Upper lobe of left lung (tissue), 6 donors: ENCODE data around the gene IFTAP. TPM values are rescaled to one million over a fixed set of nuclear protein-coding genes. Genes with fewer than 3 reads are reported as not detected.
"Not testable (repeated sequence)": the region's sequence is repeated elsewhere in the genome, so short reads cannot be mapped to it uniquely, and the experiment has no call there.

Experiments used
- ATAC-seq, 2 donors: fragments of 200-7000 bp; cut with Tn5 transposase; one replicate each; pipeline ENCODE4 v1.9.1; 2022; ENCODE audit warnings: mild to moderate bottlenecking in 2 of 2, moderate library complexity in 2 of 2; ENCODE audit not compliant: low FRiP score in 2 of 2
- DNase-seq, 2 donors: peaks; one replicate each; pipeline ENCODE4 v3.0.0-alpha.2; 2019 to 2020
- H3K27ac ChIP-seq, 4 donors: fragments of 200-600 bp; sonication (generic); one replicate each; pipeline ENCODE4 v1.5.1; 2016 to 2019
- H3K27me3 ChIP-seq, 4 donors: fragments of 200-600 bp; sonication (generic); one replicate each; pipeline ENCODE4 v1.5.1; 2017 to 2019
- H3K36me3 ChIP-seq, 4 donors: fragments of 200-600 bp; sonication (generic); one replicate each; pipeline ENCODE4 v1.5.1; 2016 to 2019
- H3K4me1 ChIP-seq, 4 donors: fragments of 200-600 bp; sonication (generic); one replicate each; pipeline ENCODE4 v1.5.1; 2018 to 2019
- H3K4me3 ChIP-seq, 4 donors: fragments of 200-600 bp; sonication (generic); one replicate each; pipeline ENCODE4 v1.5.1; 2017 to 2019; ENCODE audit warnings: mild to moderate bottlenecking in 2 of 4, moderate library complexity in 1 of 4
- H3K9me3 ChIP-seq, 4 donors: fragments of 200-600 bp; sonication (generic); one replicate each; pipeline ENCODE4 v1.5.1; 2018 to 2019
- EP300 ChIP-seq, 4 donors: sonication (generic); formaldehyde crosslinking; IDR thresholded peaks; one replicate each; pipeline ENCODE4 v1.5.1; 2017; ENCODE audit warnings: antibody characterized with exemption in 4 of 4, control low read depth in 2 of 4
- POLR2A ChIP-seq, 4 donors: fragments of 450-650 bp; IDR thresholded peaks; one replicate each; pipeline ENCODE4 v1.5.1; 2016 to 2017; ENCODE audit warnings: antibody characterized with exemption in 4 of 4, mild to moderate bottlenecking in 2 of 4
- POLR2AphosphoS5 ChIP-seq, 2 donors: sonication (generic); formaldehyde crosslinking; IDR thresholded peaks; one replicate each; pipeline ENCODE4 v1.5.1; 2017; ENCODE audit warnings: antibody characterized with exemption in 2 of 2
- WGBS, 2 donors: methylation state at CpG; one replicate each; pipeline ENCODE4 v1.1.5; 2017 to 2018; 5-methylcytosine and 5-hydroxymethylcytosine counted together
- total RNA-seq, 6 donors: library from RNA; depleted of rRNA in 4 of 6; stranded (reverse); fragments of >200 nt in 4 of 6; gene quantifications; one replicate each; pipeline versions ENCODE4 v1.1.0 to v1.2.1, GENCODE V29; 2016 to 2021
- TF ChIP-seq, protein P1 (sequence below), 6 experiments: fragments of 450-650 bp in 4 of 6; fragments of 200-600 bp in 2 of 6; sonication (generic) in 2 of 6; IDR thresholded peaks; one replicate each; pipeline ENCODE4 v1.5.1; 2016 to 2019; ENCODE audit warnings: antibody characterized with exemption in 6 of 6
- donor health status: DM: no; HTN: no; CAD: no; lungs with moderate emphysema.
- donor health status: DM: no; HTN: yes; CAD: no; lungs with severe emphysema.

The IFTAP gene
- total RNA-seq, 6 donors from 2014 or later = 8.7 to 38.5 (median 20.0) TPM

DNA sequence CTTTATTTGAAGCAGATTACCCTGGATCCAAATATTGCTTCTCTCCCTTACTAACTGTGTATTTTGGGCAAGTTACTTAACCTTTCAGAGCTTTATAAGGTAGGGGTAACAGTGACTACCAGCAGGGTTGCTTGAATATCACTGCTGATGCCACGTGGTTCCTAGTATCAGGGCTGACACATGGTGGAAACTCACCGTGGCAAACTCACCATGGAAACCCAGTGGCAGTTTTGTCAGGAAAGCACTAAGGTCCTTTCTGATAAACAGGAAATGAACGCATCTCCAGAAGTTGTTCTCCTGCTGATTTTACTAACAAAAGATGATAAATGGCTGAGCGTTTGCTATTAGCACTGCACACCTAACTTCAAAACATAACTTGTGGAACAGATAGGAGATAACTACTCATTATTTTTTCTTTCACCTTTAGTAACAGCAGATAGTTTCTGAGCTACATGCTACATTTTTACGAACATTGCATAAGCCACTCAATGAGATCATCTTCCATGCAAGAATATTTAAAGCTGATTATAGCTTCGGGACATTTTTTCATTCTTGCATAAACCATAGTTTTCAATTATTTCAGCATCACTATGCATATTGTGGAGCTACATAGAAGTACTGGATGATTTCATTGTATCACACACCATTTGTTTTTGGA is 63.4 kb downstream of the IFTAP start:
- H3K27ac ChIP-seq = no peak overlapping the region
- no peaks in the 10 kb centered on the region for H3K9me3 ChIP-seq
- H3K4me1 ChIP-seq = no peaks in the 10 kb centered on the region
- TF ChIP-seq POLR2A (IDR thresholded peaks at IDR 0.05) (no peak), EP300 (IDR thresholded peaks at IDR 0.05) (no peak), POLR2AphosphoS5 (IDR thresholded peaks at IDR 0.05) (no peak)
- TF ChIP-seq, protein P1, sequence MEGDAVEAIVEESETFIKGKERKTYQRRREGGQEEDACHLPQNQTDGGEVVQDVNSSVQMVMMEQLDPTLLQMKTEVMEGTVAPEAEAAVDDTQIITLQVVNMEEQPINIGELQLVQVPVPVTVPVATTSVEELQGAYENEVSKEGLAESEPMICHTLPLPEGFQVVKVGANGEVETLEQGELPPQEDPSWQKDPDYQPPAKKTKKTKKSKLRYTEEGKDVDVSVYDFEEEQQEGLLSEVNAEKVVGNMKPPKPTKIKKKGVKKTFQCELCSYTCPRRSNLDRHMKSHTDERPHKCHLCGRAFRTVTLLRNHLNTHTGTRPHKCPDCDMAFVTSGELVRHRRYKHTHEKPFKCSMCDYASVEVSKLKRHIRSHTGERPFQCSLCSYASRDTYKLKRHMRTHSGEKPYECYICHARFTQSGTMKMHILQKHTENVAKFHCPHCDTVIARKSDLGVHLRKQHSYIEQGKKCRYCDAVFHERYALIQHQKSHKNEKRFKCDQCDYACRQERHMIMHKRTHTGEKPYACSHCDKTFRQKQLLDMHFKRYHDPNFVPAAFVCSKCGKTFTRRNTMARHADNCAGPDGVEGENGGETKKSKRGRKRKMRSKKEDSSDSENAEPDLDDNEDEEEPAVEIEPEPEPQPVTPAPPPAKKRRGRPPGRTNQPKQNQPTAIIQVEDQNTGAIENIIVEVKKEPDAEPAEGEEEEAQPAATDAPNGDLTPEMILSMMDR (IDR thresholded peaks at IDR 0.05) = no peak
- WGBS, 2 donors = 64 to 75% methylated on average over 6 of the region's 6 CpGs
- H3K4me3 ChIP-seq = no peak overlapping the region
- DNase-seq (no peak), ATAC-seq (no peak)
- no peaks in the 10 kb centered on the region for H3K36me3 ChIP-seq
- no peaks in the 10 kb centered on the region for H3K27me3 ChIP-seq

DNA sequence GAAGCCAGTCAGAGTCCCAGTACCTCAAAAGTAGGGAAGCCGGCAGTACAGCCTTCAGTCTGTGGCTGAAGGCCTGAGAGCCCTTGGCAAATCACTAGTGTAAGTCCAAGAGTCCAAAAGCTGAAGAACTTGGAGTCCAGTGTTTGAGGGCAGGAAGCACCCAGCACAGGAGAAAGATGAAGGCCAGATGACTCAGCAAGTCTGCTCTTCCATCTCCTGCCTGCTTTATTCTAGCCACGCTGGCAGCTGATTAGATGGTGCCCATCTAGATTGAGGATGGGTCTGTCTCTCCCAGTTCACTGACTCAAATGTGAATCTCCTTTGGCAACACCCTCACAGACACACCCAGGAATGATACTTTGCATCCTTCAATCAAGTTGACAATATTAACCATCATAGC is 67.1 kb downstream of the IFTAP start:
- 93 to 100% methylated on average over 1 to 2 of the region's 2 CpGs for WGBS, 2 donors
- not testable (repeated sequence) for H3K27ac ChIP-seq, H3K9me3 ChIP-seq, H3K4me1 ChIP-seq, H3K4me3 ChIP-seq, ATAC-seq, H3K36me3 ChIP-seq, DNase-seq, H3K27me3 ChIP-seq

DNA sequence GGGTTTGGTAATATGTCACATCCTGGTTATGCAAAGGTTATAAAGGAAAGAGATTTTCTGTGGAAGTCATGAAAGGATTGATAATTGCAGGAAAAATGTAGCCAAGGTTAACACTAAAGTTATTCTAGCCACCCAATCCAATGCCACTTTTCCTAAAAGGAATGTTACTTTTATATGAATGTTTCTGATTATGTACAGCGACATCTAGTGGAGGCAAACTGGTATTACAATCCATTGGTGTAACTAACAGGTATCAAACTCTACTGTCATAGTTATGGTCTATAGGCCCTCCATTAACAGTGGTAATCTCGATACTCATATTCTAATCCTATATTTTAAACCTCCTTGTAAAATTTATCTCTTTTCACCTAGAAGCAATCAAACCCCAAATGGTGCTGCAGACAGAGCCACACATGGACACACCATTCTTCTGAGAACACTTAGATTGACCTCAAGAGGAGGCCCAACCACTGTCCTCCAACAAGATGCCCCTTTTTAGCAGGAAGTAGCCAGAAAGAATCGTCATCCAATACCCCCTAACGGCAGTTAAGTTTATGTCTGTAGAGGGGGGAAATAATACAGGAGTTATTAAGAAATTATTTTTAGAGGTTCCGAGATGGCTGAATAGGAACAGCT is 78.6 kb downstream of the IFTAP start:
- no peak for TF ChIP-seq EP300 (IDR thresholded peaks at IDR 0.05)
- TF ChIP-seq, protein P1 (IDR thresholded peaks at IDR 0.05) = peak; percentile 62 to 86 (median 76)
- no peaks in the 10 kb centered on the region for H3K36me3 ChIP-seq
- no peaks in the 10 kb centered on the region for H3K27me3 ChIP-seq
- 54 to 60% methylated on average over 5 of the region's 5 CpGs for WGBS, 2 donors
- DNase-seq = no peak
- no peaks in the 10 kb centered on the region for H3K4me1 ChIP-seq
- H3K27ac ChIP-seq = no peak overlapping the region
- H3K9me3 ChIP-seq = no peaks in the 10 kb centered on the region
- no peak for ATAC-seq
- H3K4me3 ChIP-seq = no peak overlapping the region

DNA sequence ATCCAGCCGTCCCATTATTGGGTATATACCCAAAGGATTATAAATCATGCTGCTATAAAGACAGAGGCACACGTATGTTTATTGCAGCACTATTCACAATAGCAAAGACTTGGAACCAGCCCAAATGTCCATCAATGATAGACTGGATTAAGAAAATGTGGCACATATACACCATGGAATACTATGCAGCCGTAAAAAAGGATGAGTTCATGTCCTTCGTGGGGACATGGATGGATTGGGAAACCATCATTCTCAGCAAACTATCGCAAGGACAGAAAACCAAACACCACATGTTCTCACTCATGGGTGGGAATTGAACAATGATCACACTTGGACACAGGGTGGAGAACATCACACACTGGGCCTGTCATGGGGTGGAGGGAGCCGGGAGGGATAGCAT is 85.2 kb downstream of the IFTAP start:
- ATAC-seq, H3K27me3 ChIP-seq, H3K36me3 ChIP-seq, H3K27ac ChIP-seq, H3K9me3 ChIP-seq, H3K4me1 ChIP-seq, DNase-seq, H3K4me3 ChIP-seq: not testable (repeated sequence)
- WGBS, 2 donors = 88 to 94% methylated on average over 6 of the region's 6 CpGs

DNA sequence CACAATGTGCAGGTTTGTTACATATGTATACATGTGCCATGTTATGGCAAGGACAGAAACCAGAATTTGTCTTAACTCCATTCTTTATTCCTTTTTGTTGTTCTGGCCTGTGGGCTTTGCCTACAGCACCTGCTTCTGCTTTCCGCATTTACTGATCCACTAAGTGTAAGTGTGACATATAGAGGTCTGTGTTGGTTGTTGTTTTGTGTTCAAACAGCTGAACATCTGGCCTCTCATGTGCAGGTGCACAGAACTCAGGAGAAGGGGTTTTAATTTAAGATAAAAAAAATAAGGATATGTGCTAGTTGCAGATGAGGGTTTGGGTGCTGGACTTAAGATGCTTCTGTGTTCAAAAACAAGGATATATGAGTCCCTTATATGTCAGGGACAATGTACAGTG is 89.5 kb downstream of the IFTAP start:
- Histone ChIP-seq H3K4me1 (no peaks in the 10 kb centered on the region), H3K36me3 (no peaks in the 10 kb centered on the region), H3K9me3 (no peaks in the 10 kb centered on the region), H3K27ac (no peak overlapping the region), H3K27me3 (no peaks in the 10 kb centered on the region), H3K4me3 (no peak overlapping the region)
- ATAC-seq = no peak
- TF ChIP-seq EP300 (IDR thresholded peaks at IDR 0.05) (no peak), POLR2AphosphoS5 (IDR thresholded peaks at IDR 0.05) (no peak), POLR2A (IDR thresholded peaks at IDR 0.05) (no peak)
- TF ChIP-seq, protein P1 (IDR thresholded peaks at IDR 0.05) = no peak
- no peak for DNase-seq
- 96 to 97% methylated on average over 1 of the region's 1 CpG for WGBS, 2 donors
